Adipocyte (in vitro differentiated cells): ENCODE results near the gene PCDHGC5.

Experiments
- DNase-seq: peaks from one replicate; pipeline ENCODE4 v3.0.0-alpha.2; 2015; ENCODE audit warnings: low read depth
- H3K27me3 ChIP-seq: replicated peaks from 2 replicates; pipeline ENCODE4 v1.7.0; 2013; ENCODE audit warnings: mild to moderate bottlenecking, low read length, moderate library complexity; ENCODE audit not compliant: control insufficient read depth, insufficient read depth
- H3K36me3 ChIP-seq: 2 replicates; pipeline ENCODE4 v1.7.0; 2013; ENCODE audit warnings: low read length, mild to moderate bottlenecking, moderate library complexity; ENCODE audit not compliant: control insufficient read depth, insufficient read depth, severe bottlenecking
- H3K4me1 ChIP-seq: 2 replicates; pipeline ENCODE4 v1.7.0; 2013; ENCODE audit warnings: mild to moderate bottlenecking, low read length, moderate library complexity; ENCODE audit not compliant: control insufficient read depth, insufficient read depth
- H3K4me3 ChIP-seq: 2 replicates; pipeline ENCODE4 v1.7.0; 2013; ENCODE audit warnings: mild to moderate bottlenecking, low read length, moderate library complexity
- H3K9ac ChIP-seq: 2 replicates; pipeline ENCODE4 v1.7.0; 2013; ENCODE audit warnings: mild to moderate bottlenecking, low read length, moderate library complexity
- H3K9me3 ChIP-seq: 2 replicates; pipeline ENCODE4 v1.7.0; 2013; ENCODE audit warnings: mild to moderate bottlenecking, low read length, moderate library complexity; ENCODE audit not compliant: control insufficient read depth

PCDHGC5 gene

GRCh38 chr5:141515946-141516671 lies 27.2 kb downstream of the PCDHGC5 start:
- no peak for DNase-seq
- Histone ChIP-seq H3K9ac (peak overlapping the region; percentile 37), H3K4me1 (peaks cover 66% of the 10 kb centered on the region), H3K4me3 (no peak overlapping the region), H3K9me3 (no peaks in the 10 kb centered on the region), H3K27me3 (no peaks in the 10 kb centered on the region), H3K36me3 (peaks cover 7% of the 10 kb centered on the region)

GRCh38 chr5:141516672-141517025 lies 27.8 kb downstream of the PCDHGC5 start:
- Histone ChIP-seq H3K9me3 (no peaks in the 10 kb centered on the region), H3K4me3 (no peak overlapping the region), H3K9ac (peak overlapping the region; percentile 37), H3K4me1 (peaks cover 71% of the 10 kb centered on the region), H3K36me3 (peaks cover 3% of the 10 kb centered on the region), H3K27me3 (no peaks in the 10 kb centered on the region)
- no peak for DNase-seq

DNA sequence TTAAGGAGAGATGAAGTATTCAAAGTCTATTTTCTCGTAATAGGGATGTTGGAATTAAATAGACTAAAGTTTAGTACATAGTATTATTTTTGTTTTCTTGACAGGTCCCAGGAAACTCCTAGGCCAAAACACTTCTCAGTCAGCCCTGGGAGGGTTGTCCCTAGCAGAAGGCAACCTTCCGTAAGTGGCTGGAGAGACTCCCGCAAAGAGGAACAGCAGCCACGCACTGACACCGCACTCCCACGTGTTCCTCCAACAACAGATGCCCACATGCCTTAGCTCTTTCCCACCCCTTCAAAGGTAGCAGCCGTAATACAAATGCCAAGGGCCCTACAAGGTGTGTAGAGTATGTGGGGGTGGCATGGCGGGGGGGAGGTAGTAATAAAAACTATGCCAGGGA lies 28.4 kb downstream of the PCDHGC5 start:
- Histone ChIP-seq H3K36me3 (no peaks in the 10 kb centered on the region), H3K27me3 (no peaks in the 10 kb centered on the region), H3K9me3 (no peaks in the 10 kb centered on the region), H3K4me3 (no peak overlapping the region), H3K4me1 (peaks cover 72% of the 10 kb centered on the region), H3K9ac (no peak overlapping the region)
- DNase-seq, result no peak

DNA sequence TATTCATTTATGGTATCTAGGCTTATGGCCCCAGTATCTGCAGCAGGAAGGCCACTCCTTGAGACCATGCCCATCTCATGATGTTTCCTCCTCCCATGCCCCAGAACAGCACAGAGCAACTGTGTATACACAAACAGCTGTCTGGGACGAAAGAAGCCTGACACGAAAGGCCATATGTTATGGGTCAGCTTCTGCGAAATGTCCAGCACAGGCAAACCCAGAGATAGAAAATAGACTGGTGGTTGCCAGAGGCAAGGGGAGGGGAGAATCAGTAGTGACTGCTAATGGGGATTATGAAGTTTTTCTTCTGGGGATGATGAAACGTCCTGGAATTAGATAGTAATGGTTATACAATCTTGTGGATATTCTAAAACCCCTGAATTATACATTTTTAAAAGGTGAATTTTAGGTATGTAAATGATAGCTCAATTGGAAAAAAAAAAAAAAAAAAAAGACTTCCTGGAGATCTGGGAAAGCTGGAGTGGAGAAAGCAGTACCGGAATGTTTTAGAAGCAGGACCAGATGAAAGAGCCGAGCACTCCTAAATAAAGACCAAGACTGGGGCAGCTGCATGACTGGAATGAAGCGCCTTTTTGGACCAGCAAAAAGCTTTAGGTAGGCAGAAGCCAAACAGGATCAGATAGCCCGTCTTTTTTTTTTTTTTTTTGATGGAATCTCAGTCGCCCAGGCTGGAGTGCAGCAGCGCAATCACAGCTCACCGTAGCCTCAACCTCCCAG lies 29.2 kb downstream of the PCDHGC5 start:
- no peaks in the 10 kb centered on the region for H3K9me3 ChIP-seq
- H3K9ac ChIP-seq, result no peak overlapping the region
- peak; percentile 76 for DNase-seq
- no peaks in the 10 kb centered on the region for H3K36me3 ChIP-seq
- no peaks in the 10 kb centered on the region for H3K27me3 ChIP-seq
- no peak overlapping the region for H3K4me3 ChIP-seq
- H3K4me1 ChIP-seq, result peaks cover 69% of the 10 kb centered on the region

- H3K9me3 ChIP-seq, result no peaks in the 10 kb centered on the region
- H3K9ac ChIP-seq, result no peak overlapping the region
- no peak overlapping the region for H3K4me3 ChIP-seq
- no peaks in the 10 kb centered on the region for H3K27me3 ChIP-seq
- DNase-seq, result no peak
- H3K4me1 ChIP-seq, result peaks cover 64% of the 10 kb centered on the region
- H3K36me3 ChIP-seq, result no peaks in the 10 kb centered on the region
Observed at GRCh38 chr5:141518618-141519015, 29.7 kb downstream of the PCDHGC5 start.

DNA sequence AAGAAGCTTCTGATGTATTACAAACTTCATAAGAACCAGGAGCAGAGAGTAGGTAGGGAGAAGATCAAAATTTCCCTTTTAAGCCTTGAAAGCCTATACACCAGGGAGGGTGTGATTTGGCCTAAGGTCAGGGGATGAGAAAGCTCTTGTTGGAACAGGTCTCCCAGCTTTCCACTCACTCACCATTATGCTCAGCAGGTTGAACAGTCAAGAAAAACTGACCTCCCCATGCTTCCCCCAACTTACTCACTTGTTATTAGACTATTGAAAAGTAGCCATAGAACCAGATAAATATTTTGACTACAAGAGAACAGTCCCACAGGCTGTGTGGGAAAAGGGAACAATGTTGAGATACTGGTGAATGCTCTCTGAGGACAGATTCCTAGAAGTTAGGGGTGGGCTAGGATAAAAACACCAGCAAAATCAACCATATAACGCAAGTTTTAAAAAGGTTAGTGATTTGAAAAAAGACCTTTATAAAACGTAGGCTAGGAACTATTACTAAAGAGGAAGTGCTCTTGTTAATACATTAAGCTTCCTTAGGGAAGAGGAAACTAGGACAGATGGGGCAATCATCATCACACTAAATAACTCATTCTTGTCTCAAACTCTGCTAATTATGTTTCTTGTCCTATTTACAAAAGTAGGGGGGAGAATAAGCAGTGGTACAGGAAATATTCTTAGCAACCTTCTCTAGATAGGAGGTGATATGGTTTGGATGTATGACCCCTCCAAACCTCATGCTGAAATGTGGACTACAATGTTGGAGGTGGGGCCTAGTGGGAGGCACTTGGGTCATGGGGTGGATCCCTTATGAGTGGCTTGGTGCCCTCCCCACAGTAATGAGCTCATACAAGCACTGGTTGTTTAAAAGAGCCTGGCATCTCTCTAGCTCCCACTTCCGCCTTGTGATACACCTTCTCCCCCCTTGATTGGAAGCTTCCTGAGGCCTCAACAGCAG lies 31.0 kb downstream of the PCDHGC5 start:
- Histone ChIP-seq H3K27me3 (no peaks in the 10 kb centered on the region), H3K36me3 (no peaks in the 10 kb centered on the region), H3K4me1 (peaks cover 62% of the 10 kb centered on the region)

GRCh38 chr5:141521244-141521781 lies 32.4 kb downstream of the PCDHGC5 start:
- Histone ChIP-seq H3K4me1 (peaks cover 62% of the 10 kb centered on the region), H3K27me3 (no peaks in the 10 kb centered on the region), H3K9ac (peak overlapping the region; percentile 64), H3K9me3 (no peaks in the 10 kb centered on the region), H3K4me3 (peak overlapping the region; percentile 8), H3K36me3 (no peaks in the 10 kb centered on the region)
- DNase-seq, result peak; percentile 96

More for the DNA sequence above, 31.0 kb downstream of the PCDHGC5 start:
- Histone ChIP-seq H3K9ac (no peak overlapping the region), H3K4me3 (no peak overlapping the region), H3K9me3 (no peaks in the 10 kb centered on the region)
- DNase-seq, result no peak

DNA sequence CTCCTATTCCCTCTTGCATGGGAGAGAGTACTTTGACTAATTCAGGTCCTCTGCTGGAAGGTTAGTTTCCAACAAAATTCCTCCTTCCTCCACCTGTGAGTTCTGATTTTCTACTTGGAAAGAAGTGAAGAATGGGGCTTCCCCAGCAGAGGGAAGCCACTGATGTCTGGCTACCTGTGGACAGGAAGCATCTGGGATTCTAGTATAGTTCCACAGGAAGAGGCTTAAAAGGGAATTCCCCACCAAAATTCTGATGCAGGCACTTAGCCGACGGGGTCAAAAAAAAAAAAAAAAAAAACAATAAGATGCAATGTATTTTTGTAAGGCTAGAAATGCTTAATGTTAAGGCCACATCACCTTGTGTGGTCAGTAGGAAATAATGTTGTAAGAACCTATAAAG lies 33.4 kb downstream of the PCDHGC5 start:
- no peak for DNase-seq
- Histone ChIP-seq H3K4me1 (peaks cover 53% of the 10 kb centered on the region), H3K9me3 (no peaks in the 10 kb centered on the region), H3K9ac (peak overlapping the region; percentile 64), H3K4me3 (no peak overlapping the region), H3K36me3 (no peaks in the 10 kb centered on the region), H3K27me3 (no peaks in the 10 kb centered on the region)

DNA sequence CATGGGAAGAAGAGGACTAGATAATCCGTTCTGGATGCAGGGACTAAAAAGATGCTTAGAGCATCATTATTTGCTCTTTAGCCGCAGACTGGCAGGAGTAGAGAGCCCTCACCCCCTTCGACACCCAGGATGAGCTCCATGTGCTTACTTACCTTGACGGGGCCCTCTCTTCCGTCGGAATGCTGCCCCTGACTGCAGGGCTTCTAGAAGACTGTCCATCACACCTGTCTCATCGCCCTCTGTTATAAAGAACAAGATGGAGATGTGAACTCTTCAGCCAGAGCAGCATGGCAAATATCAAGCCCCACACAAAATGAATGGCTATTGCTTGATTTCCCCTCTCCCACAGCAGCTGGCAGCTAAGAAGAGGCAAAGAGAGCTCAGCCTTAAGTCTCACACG lies 35.1 kb downstream of the PCDHGC5 start:
- no peaks in the 10 kb centered on the region for H3K9me3 ChIP-seq

GRCh38 chr5:141524604-141525597 lies 36.0 kb downstream of the PCDHGC5 start:
- Histone ChIP-seq H3K9ac (peak overlapping the region; percentile 61), H3K9me3 (no peaks in the 10 kb centered on the region), H3K27me3 (no peaks in the 10 kb centered on the region), H3K4me3 (peak overlapping the region; percentile 36), H3K36me3 (no peaks in the 10 kb centered on the region), H3K4me1 (peaks cover 70% of the 10 kb centered on the region)
- peak; percentile 99 for DNase-seq

More for the DNA sequence above, 35.1 kb downstream of the PCDHGC5 start:
- Histone ChIP-seq H3K4me1 (peaks cover 67% of the 10 kb centered on the region), H3K36me3 (no peaks in the 10 kb centered on the region), H3K9ac (peak overlapping the region; percentile 5), H3K4me3 (no peak overlapping the region), H3K27me3 (no peaks in the 10 kb centered on the region)
- DNase-seq, result no peak
